ENCODE measurements around the gene PWWP2B.

DNA sequence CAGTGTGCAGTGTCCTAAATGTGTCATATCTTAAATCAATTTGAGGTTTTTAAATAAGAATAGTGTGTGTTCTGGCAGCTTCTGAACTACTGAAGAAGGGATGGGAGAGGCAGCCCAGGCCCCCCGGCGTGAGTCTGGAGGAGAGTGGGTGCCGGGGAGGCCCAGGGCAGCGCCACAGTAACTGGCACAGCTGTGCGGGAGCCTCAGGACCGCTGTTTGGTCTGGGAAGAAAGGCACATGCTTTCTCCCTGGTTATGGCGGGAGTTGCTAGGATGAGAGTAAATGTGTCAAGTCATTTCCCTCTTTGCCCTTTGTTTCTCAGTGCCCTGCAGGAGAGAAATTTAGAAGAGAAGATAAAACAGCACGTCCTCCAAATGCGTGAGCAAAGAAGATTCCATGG is 31.9 kb upstream of the PWWP2B start:
- no peak for TF ChIP-seq EZH2 (IDR thresholded peaks at IDR 0.05; ENCODE audit: insufficient read depth, low read length)
- TF ChIP-seq, protein P1, sequence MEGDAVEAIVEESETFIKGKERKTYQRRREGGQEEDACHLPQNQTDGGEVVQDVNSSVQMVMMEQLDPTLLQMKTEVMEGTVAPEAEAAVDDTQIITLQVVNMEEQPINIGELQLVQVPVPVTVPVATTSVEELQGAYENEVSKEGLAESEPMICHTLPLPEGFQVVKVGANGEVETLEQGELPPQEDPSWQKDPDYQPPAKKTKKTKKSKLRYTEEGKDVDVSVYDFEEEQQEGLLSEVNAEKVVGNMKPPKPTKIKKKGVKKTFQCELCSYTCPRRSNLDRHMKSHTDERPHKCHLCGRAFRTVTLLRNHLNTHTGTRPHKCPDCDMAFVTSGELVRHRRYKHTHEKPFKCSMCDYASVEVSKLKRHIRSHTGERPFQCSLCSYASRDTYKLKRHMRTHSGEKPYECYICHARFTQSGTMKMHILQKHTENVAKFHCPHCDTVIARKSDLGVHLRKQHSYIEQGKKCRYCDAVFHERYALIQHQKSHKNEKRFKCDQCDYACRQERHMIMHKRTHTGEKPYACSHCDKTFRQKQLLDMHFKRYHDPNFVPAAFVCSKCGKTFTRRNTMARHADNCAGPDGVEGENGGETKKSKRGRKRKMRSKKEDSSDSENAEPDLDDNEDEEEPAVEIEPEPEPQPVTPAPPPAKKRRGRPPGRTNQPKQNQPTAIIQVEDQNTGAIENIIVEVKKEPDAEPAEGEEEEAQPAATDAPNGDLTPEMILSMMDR (IDR thresholded peaks at IDR 0.05; ENCODE audit: insufficient read depth, low read depth, low read length), result no peak
